ENCODE results near the gene WHRN. TPM values are rescaled to one million over a fixed set of nuclear protein-coding genes. Genes with fewer than 3 reads are reported as not detected.

Gene WHRN
- total and polyA plus RNA-seq, 4 donors: 4.4 to 26.8 (median 16.8) TPM

DNA sequence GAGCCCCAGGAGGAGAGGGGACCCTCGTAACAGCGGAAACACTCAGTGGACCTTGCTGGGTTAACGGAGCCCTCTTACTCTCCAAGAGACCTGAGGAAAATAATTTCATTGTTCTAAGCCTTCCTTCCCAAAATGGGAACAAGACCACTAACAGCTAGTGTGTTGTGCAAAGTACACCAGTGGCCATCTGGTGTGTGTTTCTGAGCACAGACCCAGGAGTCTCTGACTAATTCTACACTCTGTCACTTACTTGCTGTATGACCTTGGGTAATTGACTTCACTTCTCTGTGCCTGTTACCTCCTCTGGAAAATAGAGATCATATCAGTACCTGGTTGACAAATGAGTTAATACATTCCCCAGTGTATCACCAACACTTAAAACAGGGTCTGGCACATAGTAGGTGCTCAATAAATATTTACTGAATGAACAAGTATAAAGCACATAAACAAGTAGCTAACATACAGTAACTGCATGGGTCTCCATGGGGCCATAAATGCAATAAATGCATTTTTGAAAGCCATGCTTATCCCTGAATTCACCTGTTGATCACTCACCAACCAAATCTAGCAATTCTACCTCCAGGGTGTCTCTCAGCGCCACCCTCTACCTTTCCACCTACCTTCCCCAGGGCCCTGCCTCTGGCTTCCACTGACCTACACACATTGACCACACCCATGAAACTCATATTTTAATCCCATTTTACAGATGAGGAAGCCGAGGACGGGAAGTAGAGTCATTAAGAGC is 72.8 kb downstream of the WHRN start:
- no peaks in the 10 kb centered on the region for H3K4me1 ChIP-seq (ENCODE audit: control insufficient read depth, insufficient read depth, low read length)
- DNase-seq (ENCODE audit: low read depth in 4 of 6, low spot score in 6 of 6): no peak
- H3K9me3 ChIP-seq (ENCODE audit: control insufficient read depth, insufficient read depth, low read length): no peaks in the 10 kb centered on the region
- no peaks in the 10 kb centered on the region for H3K27me3 ChIP-seq (ENCODE audit: control insufficient read depth, insufficient read depth, low read length)
- H3K36me3 ChIP-seq (ENCODE audit: control insufficient read depth, insufficient read depth, low read length): no peaks in the 10 kb centered on the region
- whole genome bisulfite sequencing (ENCODE audit: insufficient coverage): 71% methylated on average over 4 of the region's 6 CpGs
- H3K27ac ChIP-seq (ENCODE audit: low read depth, low read length): no peak overlapping the region
- H3K4me3 ChIP-seq (ENCODE audit: low read depth, low read length): no peak overlapping the region

DNA sequence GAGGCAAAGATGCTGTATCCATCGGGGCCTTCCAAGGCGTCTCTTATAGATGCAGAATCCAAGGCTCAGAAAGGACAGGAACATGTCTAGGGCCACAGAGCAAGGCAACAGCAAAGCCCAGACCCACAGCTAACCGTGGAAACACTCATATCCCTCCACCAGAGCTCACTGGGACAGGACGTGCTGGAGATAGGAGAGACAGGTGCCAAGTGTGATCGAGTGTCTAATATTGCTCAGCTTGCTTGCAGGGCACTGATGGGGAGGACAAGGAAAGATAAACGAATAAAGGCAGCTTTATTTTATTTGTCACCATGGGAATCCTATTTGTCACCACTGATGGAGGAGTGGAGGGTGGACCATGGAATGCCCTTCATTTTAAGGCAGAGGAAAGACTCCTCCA is 73.5 kb downstream of the WHRN start:
- Histone ChIP-seq H3K9me3 (ENCODE audit: control insufficient read depth, insufficient read depth, low read length) (no peaks in the 10 kb centered on the region), H3K27me3 (ENCODE audit: control insufficient read depth, insufficient read depth, low read length) (no peaks in the 10 kb centered on the region), H3K4me3 (ENCODE audit: low read depth, low read length) (no peak overlapping the region), H3K27ac (ENCODE audit: low read depth, low read length) (no peak overlapping the region), H3K36me3 (ENCODE audit: control insufficient read depth, insufficient read depth, low read length) (no peaks in the 10 kb centered on the region), H3K4me1 (ENCODE audit: control insufficient read depth, insufficient read depth, low read length) (no peaks in the 10 kb centered on the region)
- DNase-seq (ENCODE audit: low read depth in 4 of 6, low spot score in 6 of 6): no peak
- WGBS (ENCODE audit: insufficient coverage): 95% methylated on average over 4 of the region's 6 CpGs

DNA sequence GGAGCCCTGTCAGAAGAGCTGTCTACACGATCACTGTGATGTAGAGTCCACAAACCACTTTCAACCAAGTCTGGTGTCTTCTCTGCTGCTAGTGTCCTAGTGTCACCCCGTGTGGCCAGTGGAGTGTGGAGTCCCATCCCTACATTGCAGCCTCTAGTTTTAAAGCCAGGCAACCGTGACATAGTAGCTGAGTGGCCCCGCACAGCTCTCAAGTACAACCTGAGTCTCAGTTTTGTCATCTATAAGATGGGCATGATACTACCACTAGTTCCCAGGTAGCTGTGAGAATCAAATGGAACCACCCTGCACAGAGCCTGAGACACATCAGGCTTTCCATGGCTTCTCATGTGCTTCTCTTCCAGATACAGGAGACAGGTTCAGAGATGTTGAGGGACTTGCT is 74.3 kb downstream of the WHRN start:
- Histone ChIP-seq H3K4me3 (ENCODE audit: low read depth, low read length) (no peak overlapping the region), H3K9me3 (ENCODE audit: control insufficient read depth, insufficient read depth, low read length) (no peaks in the 10 kb centered on the region), H3K36me3 (ENCODE audit: control insufficient read depth, insufficient read depth, low read length) (peaks cover 2% of the 10 kb centered on the region), H3K4me1 (ENCODE audit: control insufficient read depth, insufficient read depth, low read length) (no peaks in the 10 kb centered on the region), H3K27ac (ENCODE audit: low read depth, low read length) (no peak overlapping the region), H3K27me3 (ENCODE audit: control insufficient read depth, insufficient read depth, low read length) (no peaks in the 10 kb centered on the region)
- WGBS (ENCODE audit: insufficient coverage): 95% methylated on average over 3 of the region's 4 CpGs
- no peak for DNase-seq (ENCODE audit: low read depth in 4 of 6, low spot score in 6 of 6)

DNA sequence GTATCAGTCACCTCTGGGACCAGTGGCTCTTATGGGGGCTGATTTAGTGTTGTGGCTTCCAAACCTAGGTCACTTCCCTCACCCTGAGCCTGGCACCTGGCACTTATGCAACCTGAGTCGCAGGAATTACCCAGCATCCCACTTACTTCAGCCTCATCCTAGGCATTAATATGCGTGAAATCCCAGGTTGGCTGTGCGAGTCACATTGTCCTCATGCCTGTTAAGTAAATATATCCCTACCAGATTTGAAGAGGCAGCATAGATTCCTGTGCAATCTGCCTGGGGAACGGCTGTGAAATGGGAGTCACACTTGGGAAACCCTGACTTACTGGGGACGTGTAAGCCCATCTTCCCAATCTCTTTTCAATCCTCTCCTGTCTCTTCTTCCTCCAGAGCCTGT is 74.8 kb downstream of the WHRN start:
- WGBS (ENCODE audit: insufficient coverage): 84% methylated on average over 3 of the region's 5 CpGs
- H3K4me1 ChIP-seq (ENCODE audit: control insufficient read depth, insufficient read depth, low read length): no peaks in the 10 kb centered on the region
- H3K36me3 ChIP-seq (ENCODE audit: control insufficient read depth, insufficient read depth, low read length): peaks cover 3% of the 10 kb centered on the region
- H3K27ac ChIP-seq (ENCODE audit: low read depth, low read length): no peak overlapping the region
- DNase-seq (ENCODE audit: low read depth in 4 of 6, low spot score in 6 of 6): no peak
- no peak overlapping the region for H3K4me3 ChIP-seq (ENCODE audit: low read depth, low read length)
- no peaks in the 10 kb centered on the region for H3K27me3 ChIP-seq (ENCODE audit: control insufficient read depth, insufficient read depth, low read length)
- no peaks in the 10 kb centered on the region for H3K9me3 ChIP-seq (ENCODE audit: control insufficient read depth, insufficient read depth, low read length)

DNA sequence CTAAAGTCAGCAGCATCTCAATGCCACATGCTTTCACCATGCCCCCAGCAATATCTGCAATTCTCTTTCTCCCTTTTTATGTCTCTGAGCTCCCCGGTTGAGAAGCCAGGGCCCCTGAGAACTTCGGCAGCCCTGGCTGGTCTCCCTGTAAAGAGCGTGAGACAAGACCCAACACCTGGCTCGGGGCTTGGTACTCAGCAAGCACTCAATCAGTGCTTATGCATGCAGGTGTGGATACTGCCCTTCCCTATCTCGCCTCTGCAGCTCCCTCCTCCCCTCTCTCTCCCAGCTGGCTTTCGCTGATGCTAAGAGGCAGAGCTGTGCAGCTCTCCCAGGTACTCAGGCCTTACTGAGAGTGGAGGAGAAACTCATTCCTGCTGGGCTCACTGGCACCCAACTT is 75.8 kb downstream of the WHRN start:
- H3K4me3 ChIP-seq (ENCODE audit: low read depth, low read length): no peak overlapping the region
- no peaks in the 10 kb centered on the region for H3K4me1 ChIP-seq (ENCODE audit: control insufficient read depth, insufficient read depth, low read length)
- DNase-seq (ENCODE audit: low read depth in 4 of 6, low spot score in 6 of 6): no peak
- no peaks in the 10 kb centered on the region for H3K9me3 ChIP-seq (ENCODE audit: control insufficient read depth, insufficient read depth, low read length)
- 87% methylated on average over 6 of the region's 6 CpGs for WGBS (ENCODE audit: insufficient coverage)
- H3K27ac ChIP-seq (ENCODE audit: low read depth, low read length): no peak overlapping the region
- H3K27me3 ChIP-seq (ENCODE audit: control insufficient read depth, insufficient read depth, low read length): no peaks in the 10 kb centered on the region
- peaks cover 3% of the 10 kb centered on the region for H3K36me3 ChIP-seq (ENCODE audit: control insufficient read depth, insufficient read depth, low read length)

DNA sequence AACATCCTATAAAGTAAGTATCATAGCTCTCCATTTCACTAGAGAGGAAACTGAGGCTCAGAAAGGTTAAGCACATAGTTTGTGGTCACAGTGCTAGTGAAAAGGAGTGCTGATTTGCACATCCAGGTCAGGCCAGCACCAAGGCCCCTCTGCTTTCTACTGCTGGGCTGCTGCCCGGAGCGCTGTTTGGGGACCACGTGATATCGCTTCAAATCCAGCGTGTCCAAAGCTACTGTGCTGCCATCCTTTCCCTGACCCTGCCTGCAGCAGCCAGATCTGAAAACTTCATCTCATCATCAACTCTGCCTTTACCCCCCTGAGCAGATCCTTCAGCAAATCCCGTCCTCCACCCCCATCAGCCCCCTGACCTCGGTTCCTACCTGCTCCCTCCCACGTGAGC is 76.8 kb downstream of the WHRN start:
- H3K27me3 ChIP-seq (ENCODE audit: control insufficient read depth, insufficient read depth, low read length): no peaks in the 10 kb centered on the region
- H3K4me3 ChIP-seq (ENCODE audit: low read depth, low read length): no peak overlapping the region
- no peak overlapping the region for H3K27ac ChIP-seq (ENCODE audit: low read depth, low read length)
- no peak for DNase-seq (ENCODE audit: low read depth in 4 of 6, low spot score in 6 of 6)
- H3K9me3 ChIP-seq (ENCODE audit: control insufficient read depth, insufficient read depth, low read length): no peaks in the 10 kb centered on the region
- 70% methylated on average over 8 of the region's 8 CpGs for whole genome bisulfite sequencing (ENCODE audit: insufficient coverage)
- H3K36me3 ChIP-seq (ENCODE audit: control insufficient read depth, insufficient read depth, low read length): peaks cover 9% of the 10 kb centered on the region
- H3K4me1 ChIP-seq (ENCODE audit: control insufficient read depth, insufficient read depth, low read length): no peaks in the 10 kb centered on the region

DNA sequence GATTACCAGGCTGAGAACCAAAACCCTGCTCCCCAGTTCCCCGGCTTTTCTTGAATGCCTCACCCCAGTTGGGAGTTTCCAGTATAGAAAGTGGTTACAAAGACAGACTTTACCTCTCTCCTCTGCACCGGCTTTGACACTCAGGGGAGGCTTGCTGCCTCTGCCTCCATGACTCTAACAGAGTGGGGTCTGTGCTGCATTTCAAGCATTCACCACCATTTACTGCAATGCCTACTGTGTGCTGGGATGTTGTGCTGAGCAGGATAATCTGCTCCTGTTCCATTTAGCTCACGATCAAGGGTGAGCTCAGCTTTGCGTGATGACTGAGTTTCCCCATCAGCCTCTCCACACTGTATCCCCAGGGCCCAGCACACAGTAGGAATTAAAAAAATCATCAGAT is 77.6 kb downstream of the WHRN start:
- 90% methylated on average over 2 of the region's 4 CpGs for WGBS (ENCODE audit: insufficient coverage)
- no peaks in the 10 kb centered on the region for H3K9me3 ChIP-seq (ENCODE audit: control insufficient read depth, insufficient read depth, low read length)
- H3K27me3 ChIP-seq (ENCODE audit: control insufficient read depth, insufficient read depth, low read length): no peaks in the 10 kb centered on the region
- H3K27ac ChIP-seq (ENCODE audit: low read depth, low read length): no peak overlapping the region
- H3K4me1 ChIP-seq (ENCODE audit: control insufficient read depth, insufficient read depth, low read length): peaks cover 6% of the 10 kb centered on the region
- DNase-seq (ENCODE audit: low read depth in 4 of 6, low spot score in 6 of 6): no peak
- no peak overlapping the region for H3K4me3 ChIP-seq (ENCODE audit: low read depth, low read length)
- H3K36me3 ChIP-seq (ENCODE audit: control insufficient read depth, insufficient read depth, low read length): peaks cover 16% of the 10 kb centered on the region

DNA sequence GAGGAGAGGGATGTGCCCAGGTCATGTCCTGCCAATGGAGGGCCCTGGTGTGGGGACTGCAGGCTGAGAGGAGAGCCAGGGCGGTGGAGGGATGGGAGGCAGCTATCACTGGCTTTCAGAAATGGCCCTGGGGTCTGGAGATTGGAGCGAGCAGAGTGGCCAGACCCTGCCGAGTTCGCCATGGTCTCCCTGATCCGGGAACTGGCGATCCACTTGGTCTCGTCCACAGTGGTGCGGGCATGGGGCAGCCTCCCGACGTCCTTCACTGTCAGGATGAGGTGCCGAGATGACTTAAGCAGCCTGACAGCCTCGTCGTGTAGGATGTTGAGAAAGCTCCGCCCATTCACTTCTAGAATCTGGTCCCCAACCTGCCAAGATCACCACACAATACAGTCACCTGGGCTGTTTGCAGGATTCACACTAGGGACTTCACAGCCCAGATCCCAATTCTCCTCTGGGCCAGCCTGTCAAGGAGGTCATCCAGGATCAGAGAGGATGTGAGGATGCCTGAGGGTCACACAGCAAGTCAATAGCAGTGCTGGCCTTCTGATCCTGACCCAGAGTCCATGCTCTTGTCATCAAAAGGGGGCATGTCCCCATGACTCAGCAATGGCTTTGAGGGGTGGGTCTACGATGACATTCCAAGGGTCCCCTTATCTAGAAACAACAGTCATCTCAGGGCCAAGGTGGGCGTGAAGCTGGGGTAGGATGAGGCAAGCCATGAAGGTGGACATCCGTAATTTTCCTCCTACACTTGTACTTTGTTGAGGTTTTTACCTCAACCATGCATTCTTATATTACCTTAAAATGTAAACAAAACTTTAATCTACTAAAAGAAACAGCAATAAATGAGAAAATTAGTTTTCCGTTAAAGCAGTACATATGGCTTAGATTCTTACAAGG is 79.0 kb downstream of the WHRN start:
- H3K36me3 ChIP-seq (ENCODE audit: control insufficient read depth, insufficient read depth, low read length): peaks cover 16% of the 10 kb centered on the region
- H3K9me3 ChIP-seq (ENCODE audit: control insufficient read depth, insufficient read depth, low read length): no peaks in the 10 kb centered on the region
- no peak for DNase-seq (ENCODE audit: low read depth in 4 of 6, low spot score in 6 of 6)
- no peak overlapping the region for H3K4me3 ChIP-seq (ENCODE audit: low read depth, low read length)
- no peaks in the 10 kb centered on the region for H3K27me3 ChIP-seq (ENCODE audit: control insufficient read depth, insufficient read depth, low read length)
- WGBS (ENCODE audit: insufficient coverage): 90% methylated on average over 14 of the region's 18 CpGs
- H3K4me1 ChIP-seq (ENCODE audit: control insufficient read depth, insufficient read depth, low read length): peaks cover 11% of the 10 kb centered on the region
- H3K27ac ChIP-seq (ENCODE audit: low read depth, low read length): no peak overlapping the region

DNA sequence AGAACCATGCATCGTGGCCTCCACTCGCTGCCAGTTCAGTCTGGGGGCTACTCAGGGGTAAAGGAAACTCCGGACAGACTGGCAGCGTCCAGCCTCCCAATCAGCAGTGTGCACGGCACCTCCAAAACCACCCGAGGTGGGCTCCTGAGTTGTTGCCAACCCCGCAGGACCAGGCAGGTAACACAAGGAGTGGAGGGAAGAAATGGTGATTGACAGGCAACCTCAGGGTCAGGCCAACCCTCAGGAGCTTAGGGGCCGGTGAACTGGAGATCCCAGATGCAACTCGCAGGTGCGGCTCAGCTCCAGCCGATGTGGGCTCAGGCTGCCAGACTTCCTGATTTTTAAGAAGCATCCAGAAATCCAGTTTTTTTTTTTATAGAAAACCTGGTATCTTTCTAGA is 80.1 kb downstream of the WHRN start:
- DNase-seq (ENCODE audit: low read depth in 4 of 6, low spot score in 6 of 6): no peak
- H3K4me3 ChIP-seq (ENCODE audit: low read depth, low read length): no peak overlapping the region
- H3K36me3 ChIP-seq (ENCODE audit: control insufficient read depth, insufficient read depth, low read length): peaks cover 25% of the 10 kb centered on the region
- no peak overlapping the region for H3K27ac ChIP-seq (ENCODE audit: low read depth, low read length)
- 92% methylated on average over 10 of the region's 11 CpGs for WGBS (ENCODE audit: insufficient coverage)
- H3K4me1 ChIP-seq (ENCODE audit: control insufficient read depth, insufficient read depth, low read length): peaks cover 11% of the 10 kb centered on the region
- no peaks in the 10 kb centered on the region for H3K27me3 ChIP-seq (ENCODE audit: control insufficient read depth, insufficient read depth, low read length)
- no peaks in the 10 kb centered on the region for H3K9me3 ChIP-seq (ENCODE audit: control insufficient read depth, insufficient read depth, low read length)

DNA sequence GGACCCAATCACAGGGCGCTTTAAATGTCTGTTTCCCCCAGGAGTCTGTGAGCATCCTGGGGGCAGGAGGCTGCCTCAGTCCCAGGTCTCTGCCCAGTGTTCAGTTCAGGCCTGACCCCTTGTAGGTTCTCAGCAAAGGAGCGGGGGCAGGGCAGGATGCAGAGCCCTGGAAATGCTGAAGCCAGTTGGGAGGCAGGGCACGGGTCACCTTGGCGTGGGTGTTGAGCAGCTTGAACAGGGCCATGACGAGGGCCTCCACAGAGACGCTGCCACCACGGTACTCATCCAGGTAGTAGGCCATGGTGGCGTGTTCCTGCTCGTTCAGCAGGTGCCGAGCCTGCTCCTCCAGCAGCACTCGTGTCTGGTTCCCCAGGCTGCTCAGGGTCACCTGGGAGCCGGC is 81.1 kb downstream of the WHRN start:
- WGBS (ENCODE audit: insufficient coverage): 93% methylated on average over 11 of the region's 12 CpGs
- Histone ChIP-seq H3K27ac (ENCODE audit: low read depth, low read length) (no peak overlapping the region), H3K4me1 (ENCODE audit: control insufficient read depth, insufficient read depth, low read length) (peaks cover 11% of the 10 kb centered on the region), H3K36me3 (ENCODE audit: control insufficient read depth, insufficient read depth, low read length) (peaks cover 25% of the 10 kb centered on the region), H3K27me3 (ENCODE audit: control insufficient read depth, insufficient read depth, low read length) (no peaks in the 10 kb centered on the region), H3K4me3 (ENCODE audit: low read depth, low read length) (no peak overlapping the region), H3K9me3 (ENCODE audit: control insufficient read depth, insufficient read depth, low read length) (no peaks in the 10 kb centered on the region)
- no peak for DNase-seq (ENCODE audit: low read depth in 4 of 6, low spot score in 6 of 6)

Measured in spinal cord (tissue), 10 donors.